Breast epithelium (tissue), 4 donors: ENCODE measurements around the gene ADPGK. TPM values are rescaled to one million over a fixed set of nuclear protein-coding genes. Genes with fewer than 3 reads are reported as not detected.
"Not testable (repeated sequence)": the region's sequence is repeated elsewhere in the genome, so short reads cannot be mapped to it uniquely, and the experiment has no call there.

ENCODE experiments used
- DNase-seq, 2 donors: peaks; one replicate each; pipeline ENCODE4 v3.0.0-alpha.2; 2019; ENCODE audit warnings: low spot score in 2 of 2
- H3K27ac ChIP-seq, 2 donors: fragments of 200-600 bp; sonication (generic) in 1 of 2; one replicate each; pipeline ENCODE4 v1.5.1; 2016 to 2019; ENCODE audit warnings: mild to moderate bottlenecking in 1 of 2
- H3K27me3 ChIP-seq, 2 donors: fragments of 200-600 bp; sonication (generic) in 1 of 2; one replicate each; pipeline versions ENCODE4 v1.5.1 to v1.6.0; 2017 to 2019; ENCODE audit warnings: control low read depth in 1 of 2, mild to moderate bottlenecking in 1 of 2
- H3K36me3 ChIP-seq: fragments of 200-600 bp; one replicate; pipeline ENCODE4 v1.5.1; 2019
- H3K4me1 ChIP-seq, 2 donors: fragments of 200-600 bp; sonication (generic); one replicate each; pipeline ENCODE4 v1.5.1; 2016 to 2019; ENCODE audit warnings: control low read depth in 1 of 2
- H3K4me3 ChIP-seq, 3 donors: fragments of 200-600 bp; sonication (generic); 1 replicate in 2 of 3; 2 replicates in 1 of 3; pipeline ENCODE4 v1.5.1; 2016 to 2019; ENCODE audit warnings: mild to moderate bottlenecking in 3 of 3, moderate library complexity in 2 of 3
- H3K9me3 ChIP-seq, 2 donors: fragments of 200-600 bp; sonication (generic) in 1 of 2; one replicate each; pipeline ENCODE4 v1.5.1; 2016 to 2019; ENCODE audit warnings: control low read depth in 1 of 2
- CTCF ChIP-seq, 3 donors: fragments of 450-650 bp; IDR thresholded peaks; one replicate each; pipeline ENCODE4 v1.5.1; 2016 to 2017; ENCODE audit warnings: antibody characterized with exemption in 3 of 3, mild to moderate bottlenecking in 3 of 3, moderate library complexity in 3 of 3
- POLR2A ChIP-seq: fragments of 450-650 bp; IDR thresholded peaks from one replicate; pipeline ENCODE4 v1.6.1; 2016; ENCODE audit warnings: antibody characterized with exemption, mild to moderate bottlenecking, moderate library complexity
- POLR2AphosphoS5 ChIP-seq, 3 donors: sonication (generic); formaldehyde crosslinking; IDR thresholded peaks; one replicate each; pipeline ENCODE4 v1.6.1; 2017; ENCODE audit warnings: antibody characterized with exemption in 3 of 3
- intact Hi-C: fragments of 100-400 bp; cut with DNase I; formaldehyde crosslinking; loops from one replicate; pipeline ENCODE4 v1.15.1; 2023; ENCODE audit warnings: low total_unique reads
- total RNA-seq, 3 donors: library from RNA; depleted of rRNA; stranded (reverse); fragments of >200 nt; gene quantifications; one replicate each; pipeline ENCODE4 v1.1.0, GENCODE V29; 2016

ADPGK gene
- total RNA-seq, 3 donors from 2014 or later: 68.2 to 70.5 (median 69.3) TPM

GRCh38 chr15:72733941-72734738, 49.4 kb downstream of the ADPGK start:
- Histone ChIP-seq H3K36me3 (peaks cover 7% of the 10 kb centered on the region), H3K9me3 (no peaks in the 10 kb centered on the region), H3K4me1 (no peaks in the 10 kb centered on the region), H3K27me3 (no peaks in the 10 kb centered on the region), H3K4me3 (no peak overlapping the region), H3K27ac (no peak overlapping the region)
- no peak for DNase-seq
- TF ChIP-seq POLR2A: no peak
- no peak for TF ChIP-seq POLR2AphosphoS5 (IDR thresholded peaks at IDR 0.05)
- TF ChIP-seq CTCF (IDR thresholded peaks at IDR 0.05): no peak
- intact Hi-C loops: no loop called here

- Histone ChIP-seq H3K9me3 (no peaks in the 10 kb centered on the region), H3K36me3 (peaks cover 6% of the 10 kb centered on the region), H3K4me1 (no peaks in the 10 kb centered on the region), H3K27ac (no peak overlapping the region), H3K4me3 (no peak overlapping the region), H3K27me3 (no peaks in the 10 kb centered on the region)
- intact Hi-C loops: no loop called here
- DNase-seq: no peak
- TF ChIP-seq POLR2A (no peak), POLR2AphosphoS5 (IDR thresholded peaks at IDR 0.05) (no peak), CTCF (IDR thresholded peaks at IDR 0.05) (no peak)
Observed at GRCh38 chr15:72732516-72732915, 51.0 kb downstream of the ADPGK start.

GRCh38 chr15:72732086-72732485, 51.5 kb downstream of the ADPGK start:
- H3K36me3 ChIP-seq: peaks cover 1% of the 10 kb centered on the region
- H3K4me3 ChIP-seq: no peak overlapping the region
- H3K4me1 ChIP-seq: no peaks in the 10 kb centered on the region
- no peaks in the 10 kb centered on the region for H3K9me3 ChIP-seq
- TF ChIP-seq POLR2AphosphoS5 (IDR thresholded peaks at IDR 0.05) (no peak), CTCF (IDR thresholded peaks at IDR 0.05) (no peak), POLR2A (no peak)
- no peak for DNase-seq
- intact Hi-C loops: no loop called here
- no peaks in the 10 kb centered on the region for H3K27me3 ChIP-seq
- no peak overlapping the region for H3K27ac ChIP-seq

GRCh38 chr15:72728821-72729220, 54.7 kb downstream of the ADPGK start:
- TF ChIP-seq CTCF (IDR thresholded peaks at IDR 0.05) (no peak), POLR2AphosphoS5 (IDR thresholded peaks at IDR 0.05) (no peak), POLR2A (no peak)
- intact Hi-C loops: loop anchor here (10.0 kb wide), 1 partner anchor 876 kb away; no protein-coding TSS in a partner anchor
- Histone ChIP-seq H3K4me1 (no peaks in the 10 kb centered on the region), H3K36me3 (no peaks in the 10 kb centered on the region), H3K4me3 (no peak overlapping the region), H3K9me3 (no peaks in the 10 kb centered on the region), H3K27ac (no peak overlapping the region), H3K27me3 (no peaks in the 10 kb centered on the region)
- no peak for DNase-seq

GRCh38 chr15:72728249-72728648, 55.3 kb downstream of the ADPGK start:
- intact Hi-C loops: loop anchor here (10.0 kb wide), 1 partner anchor 877 kb away; no protein-coding TSS in a partner anchor

More at GRCh38 chr15:72728249-72728648, 55.3 kb downstream of the ADPGK start:
- not testable (repeated sequence) for H3K27ac ChIP-seq, H3K36me3 ChIP-seq, DNase-seq, H3K4me1 ChIP-seq, H3K4me3 ChIP-seq, H3K27me3 ChIP-seq, H3K9me3 ChIP-seq
